HG02852 (cell line): Measurements from ENCODE around the gene GSTK1.

Experiments used
- ATAC-seq: cut with Tn5 transposase; IDR thresholded peaks from one replicate; pipeline ENCODE4 v1.9.1; 2021; ENCODE audit warnings: mild to moderate bottlenecking, moderate library complexity; ENCODE audit not compliant: unreplicated experiment

GSTK1 gene

DNA sequence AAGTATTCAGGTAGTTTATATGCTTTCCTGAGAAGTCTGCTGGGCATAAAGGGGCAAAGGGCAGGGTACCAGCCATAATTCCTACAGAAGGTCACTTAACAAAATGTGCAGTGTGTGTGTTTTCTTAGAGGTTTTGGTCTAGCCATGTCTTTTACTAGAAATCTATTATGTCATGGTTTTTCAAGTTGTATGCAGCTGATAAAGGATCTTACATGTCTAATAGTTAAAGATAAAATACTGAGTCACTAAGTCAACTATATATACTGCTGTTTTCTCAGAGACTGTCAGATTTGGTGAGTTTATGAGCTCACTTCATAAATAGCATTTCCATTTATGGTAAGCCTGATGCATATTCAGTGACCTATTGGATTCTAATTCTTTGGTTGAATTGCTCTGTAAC, 32.6 kb downstream of the GSTK1 start:
- ATAC-seq, result no peak

DNA sequence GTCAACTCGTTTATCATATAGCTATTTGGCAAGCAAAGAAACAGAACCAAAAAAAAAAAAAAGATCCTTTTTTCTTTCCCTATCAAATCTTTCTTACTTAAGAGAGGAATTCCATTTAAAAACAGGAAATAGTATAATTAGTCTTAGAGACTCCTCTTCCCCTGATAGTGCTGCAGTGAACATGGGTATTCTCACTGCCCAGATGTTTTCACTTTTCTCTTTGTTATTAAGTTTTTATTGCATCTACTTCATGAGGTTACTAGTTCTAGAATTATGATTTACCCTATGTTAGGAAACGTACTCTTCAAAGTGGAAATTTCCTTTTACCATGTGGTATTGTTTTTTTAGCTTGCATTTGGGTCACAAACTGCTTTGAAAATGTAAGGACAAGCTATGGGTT, 33.4 kb downstream of the GSTK1 start:
- no peak for ATAC-seq

DNA sequence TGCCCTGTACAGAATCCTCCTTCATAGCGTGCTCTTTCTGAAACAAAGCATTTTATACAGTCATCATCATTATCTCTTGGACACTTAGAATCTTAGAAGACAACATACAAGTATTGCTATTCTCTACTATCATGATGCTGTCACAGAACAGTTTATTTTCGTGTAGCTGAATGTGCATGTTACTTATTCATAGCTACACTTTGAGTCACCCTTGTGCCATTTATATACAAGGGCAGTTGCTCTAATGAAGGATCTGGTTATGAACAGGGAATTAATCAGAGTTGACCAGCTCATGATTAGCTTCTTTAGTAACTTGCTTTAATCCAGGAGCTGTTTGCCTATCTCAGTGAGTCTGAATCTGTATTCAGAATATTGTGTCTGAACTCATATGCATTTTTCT, 36.1 kb downstream of the GSTK1 start:
- no peak for ATAC-seq

DNA sequence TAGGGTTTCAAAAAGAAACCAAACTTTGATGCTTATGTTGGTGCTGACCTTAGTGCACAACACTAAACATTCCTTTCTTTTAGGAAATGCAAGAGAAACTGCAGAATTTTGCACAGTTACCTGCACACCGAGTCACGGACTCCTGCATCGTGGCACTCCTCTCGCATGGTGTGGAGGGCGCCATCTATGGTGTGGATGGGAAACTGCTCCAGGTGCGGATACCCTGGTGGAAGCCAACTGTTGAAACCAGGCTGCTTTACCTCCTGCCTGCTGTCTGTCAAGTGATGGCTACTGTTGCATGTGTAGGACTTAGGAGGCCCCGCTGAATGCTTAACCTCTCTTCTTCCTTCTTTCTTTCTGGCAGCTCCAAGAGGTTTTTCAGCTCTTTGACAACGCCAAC, 36.6 kb downstream of the GSTK1 start:
- ATAC-seq, result no peak

DNA sequence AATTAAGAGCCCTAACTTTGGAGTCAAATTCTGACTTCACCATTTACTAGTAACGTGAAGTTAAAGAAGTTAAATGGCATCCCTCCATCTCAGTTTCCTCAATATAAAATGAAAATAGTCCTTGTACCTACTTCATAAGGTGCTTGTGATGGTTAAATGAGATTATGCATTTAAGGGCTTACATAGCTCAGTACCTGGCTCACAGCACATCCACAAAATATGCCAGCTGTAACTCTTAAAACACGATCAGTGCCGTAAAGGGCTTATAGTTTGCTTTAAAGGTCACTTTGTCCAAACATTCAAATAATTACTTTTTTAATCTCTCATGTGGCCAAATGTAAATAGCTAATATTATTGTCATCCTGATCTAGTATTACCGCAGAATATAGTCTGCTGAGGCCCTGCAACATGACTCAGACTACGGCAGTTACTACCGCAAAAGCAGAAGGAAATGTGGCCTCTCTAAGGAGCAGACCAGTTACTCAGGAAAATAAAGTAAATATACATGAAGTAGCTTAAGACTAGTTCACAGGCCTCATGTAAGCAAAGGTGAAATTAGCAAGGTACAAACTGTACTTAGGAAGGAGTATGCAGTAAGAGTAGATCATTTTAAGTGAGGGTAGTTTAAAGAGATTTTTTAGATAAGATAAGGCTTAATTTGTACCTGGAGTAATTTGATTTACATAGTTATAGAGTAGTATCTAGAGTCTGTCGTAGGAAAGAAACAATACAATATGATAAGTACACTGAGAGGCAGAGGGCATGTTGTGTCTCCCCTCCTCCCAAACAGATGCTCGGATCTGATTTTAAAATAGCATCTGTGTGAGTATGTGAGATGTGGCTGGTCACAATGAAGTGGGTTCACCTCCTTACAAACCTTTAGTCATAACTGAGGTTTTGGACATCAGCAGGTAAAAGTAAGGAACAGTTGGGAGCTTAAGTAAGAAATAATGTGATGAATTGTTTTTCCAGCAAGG, 38.0 kb downstream of the GSTK1 start:
- no peak for ATAC-seq

DNA sequence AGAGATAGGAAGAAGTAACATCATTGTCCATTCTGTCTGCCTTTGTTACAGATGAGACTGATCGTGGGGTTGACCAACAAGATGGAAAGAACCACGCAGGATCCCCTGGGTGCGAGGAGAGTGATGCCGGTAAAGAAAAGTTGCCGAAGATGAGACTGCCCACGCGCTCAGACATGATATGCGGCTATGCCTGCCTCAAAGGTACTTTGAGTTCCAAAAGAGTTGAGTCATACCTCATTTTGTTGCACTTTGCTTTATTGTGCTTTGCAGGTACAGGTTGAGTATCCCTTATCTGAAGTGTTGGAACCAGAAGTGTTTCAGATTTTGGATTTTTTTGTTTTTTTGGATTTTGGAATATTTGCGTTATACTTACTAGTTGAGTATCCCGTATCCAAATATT, 40.5 kb downstream of the GSTK1 start:
- ATAC-seq, result no peak

DNA sequence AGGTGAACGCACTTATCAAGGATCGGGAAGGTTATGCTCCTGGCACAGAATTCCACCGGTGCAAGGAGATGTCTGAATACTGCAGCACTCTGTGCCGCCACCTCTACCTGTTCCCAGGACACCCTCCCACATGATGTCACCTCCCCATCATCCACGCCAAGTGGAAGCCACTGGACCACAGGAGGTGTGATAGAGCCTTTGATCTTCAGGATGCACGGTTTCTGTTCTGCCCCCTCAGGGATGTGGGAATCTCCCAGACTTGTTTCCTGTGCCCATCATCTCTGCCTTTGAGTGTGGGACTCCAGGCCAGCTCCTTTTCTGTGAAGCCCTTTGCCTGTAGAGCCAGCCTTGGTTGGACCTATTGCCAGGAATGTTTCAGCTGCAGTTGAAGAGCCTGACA, 41.7 kb downstream of the GSTK1 start:
- ATAC-seq, result no peak

DNA sequence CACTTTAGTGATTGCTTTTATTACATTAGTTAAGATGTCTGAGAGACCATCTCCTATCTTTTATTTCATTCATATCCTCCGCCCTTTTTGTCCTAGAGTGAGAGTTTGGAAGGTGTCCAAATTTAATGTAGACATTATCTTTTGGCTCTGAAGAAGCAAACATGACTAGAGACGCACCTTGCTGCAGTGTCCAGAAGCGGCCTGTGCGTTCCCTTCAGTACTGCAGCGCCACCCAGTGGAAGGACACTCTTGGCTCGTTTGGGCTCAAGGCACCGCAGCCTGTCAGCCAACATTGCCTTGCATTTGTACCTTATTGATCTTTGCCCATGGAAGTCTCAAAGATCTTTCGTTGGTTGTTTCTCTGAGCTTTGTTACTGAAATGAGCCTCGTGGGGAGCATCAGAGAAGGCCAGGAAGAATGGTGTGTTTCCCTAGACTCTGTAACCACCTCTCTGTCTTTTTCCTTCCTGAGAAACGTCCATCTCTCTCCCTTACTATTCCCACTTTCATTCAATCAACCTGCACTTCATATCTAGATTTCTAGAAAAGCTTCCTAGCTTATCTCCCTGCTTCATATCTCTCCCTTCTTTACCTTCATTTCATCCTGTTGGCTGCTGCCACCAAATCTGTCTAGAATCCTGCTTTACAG, 42.3 kb downstream of the GSTK1 start:
- ATAC-seq, result no peak

DNA sequence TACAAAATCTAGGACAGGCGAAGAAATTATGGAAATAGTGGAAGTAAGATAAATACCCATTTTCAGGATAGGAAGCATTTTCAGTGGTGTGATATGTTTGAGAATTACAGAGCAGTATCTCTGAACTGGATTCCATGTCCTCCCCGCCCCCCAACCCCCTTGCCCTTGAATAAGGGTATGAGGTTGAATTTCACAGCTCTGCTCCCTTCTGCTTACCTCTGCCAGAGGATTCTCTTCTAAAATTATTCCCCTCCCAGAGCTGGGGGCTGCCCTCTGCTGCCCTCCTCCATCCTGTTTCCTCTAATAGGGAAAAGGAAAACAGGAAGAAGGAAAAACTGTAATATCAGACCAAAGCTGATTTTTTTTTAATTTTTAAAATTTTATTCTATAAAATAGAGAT, 45.4 kb downstream of the GSTK1 start:
- ATAC-seq, result no peak

DNA sequence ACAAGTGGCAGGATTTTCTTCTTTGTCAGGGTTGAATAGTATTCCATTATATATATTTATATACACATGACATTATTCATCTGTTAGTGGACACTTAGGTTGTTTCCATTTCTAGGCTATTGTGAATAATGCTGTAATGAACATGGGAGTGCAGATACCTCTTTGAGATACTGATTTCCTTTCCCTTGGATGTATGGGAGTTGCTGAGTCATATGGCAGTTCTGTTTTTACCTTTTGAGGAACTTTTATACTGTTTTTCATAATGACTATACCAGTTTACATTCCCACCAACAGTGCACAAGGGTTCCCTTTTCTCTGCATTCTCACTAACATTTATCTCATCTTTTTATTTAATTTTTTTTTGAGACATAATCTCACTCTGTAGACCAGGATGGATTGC, 50.9 kb downstream of the GSTK1 start:
- ATAC-seq, result no peak

DNA sequence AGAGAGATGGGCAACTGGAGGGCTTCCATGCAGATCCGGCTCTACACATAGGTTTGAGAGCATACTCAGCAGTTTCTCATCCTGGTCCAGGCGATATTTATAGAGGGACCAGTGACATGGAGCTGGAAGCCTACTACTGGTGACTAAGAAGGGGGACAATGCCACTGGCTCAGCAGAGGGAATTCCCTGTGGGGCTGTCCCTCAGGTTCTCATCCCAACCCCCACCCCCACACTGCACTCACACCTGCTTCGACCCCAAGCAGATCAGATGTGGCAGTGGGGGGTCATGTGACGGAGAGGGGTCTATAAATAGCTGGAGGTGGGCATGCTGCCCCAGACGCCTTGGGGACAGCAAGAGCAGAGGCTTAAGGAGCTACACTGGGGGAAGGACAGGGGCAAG, 52.5 kb downstream of the GSTK1 start, which contains the start of gene CLCN1:
CLCN1 (plus strand) TSS at position 336 of the 400 bp plus-strand sequence. CDS start 102 bp downstream, outside the sequence.
- no peak for ATAC-seq

DNA sequence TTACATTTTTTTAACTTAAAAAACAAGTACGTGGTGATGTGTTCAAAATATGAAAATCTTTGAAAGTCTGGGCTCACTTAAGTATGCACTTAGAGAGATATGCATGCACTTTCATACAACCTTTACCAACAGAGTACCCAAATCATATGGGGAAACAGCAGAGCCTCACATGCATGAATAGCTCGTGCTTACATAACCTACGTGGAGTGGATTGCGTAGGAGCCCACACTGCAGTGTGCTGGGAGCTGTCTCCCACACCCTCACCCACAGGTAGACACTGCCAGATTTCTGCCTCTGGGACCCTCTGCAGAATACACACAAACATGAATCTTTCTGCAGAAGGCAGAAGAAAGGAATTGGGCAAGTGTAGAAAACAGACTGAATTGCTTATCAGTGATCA, 53.3 kb downstream of the GSTK1 start:
- no peak for ATAC-seq

DNA sequence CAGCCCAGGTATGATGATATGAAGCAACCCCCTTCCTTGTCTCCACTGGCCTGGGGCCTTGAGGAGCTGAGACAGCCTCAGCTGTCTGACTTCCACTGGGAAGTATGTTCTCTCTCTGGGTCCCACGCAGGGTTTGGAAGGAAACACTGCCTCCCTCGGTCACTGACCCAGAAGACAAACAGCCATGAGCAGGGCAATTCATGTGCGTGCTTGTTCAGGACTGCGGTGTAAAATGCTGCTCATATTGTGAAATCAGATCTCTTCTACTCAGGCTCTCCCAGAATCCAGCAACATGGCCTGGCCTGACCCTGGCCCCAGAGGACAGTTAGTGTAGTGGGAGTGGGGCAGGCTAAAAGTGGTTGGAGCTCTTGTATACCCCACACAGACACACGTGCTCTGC, 55.4 kb downstream of the GSTK1 start:
- ATAC-seq, result no peak
